WERI-Rb-1 (cell line): ENCODE measurements around the gene MDM4.

Experiments used
- DNase-seq: peaks from one replicate; pipeline ENCODE4 v3.0.0-alpha.2; 2020
- H3K27ac ChIP-seq: fragments of 250-450 bp; sonication (Bioruptor Pico); 2 replicates; pipeline ENCODE4 v1.5.1; 2020; ENCODE audit warnings: mild to moderate bottlenecking, moderate library complexity
- H3K27me3 ChIP-seq: fragments of 250-450 bp; sonication (Bioruptor Pico); 2 replicates; pipeline ENCODE4 v1.5.1; 2021; ENCODE audit warnings: mild to moderate bottlenecking, low read depth, moderate library complexity; ENCODE audit not compliant: insufficient read depth, severe bottlenecking
- H3K36me3 ChIP-seq: fragments of 250-450 bp; sonication (Bioruptor Pico); 2 replicates; pipeline ENCODE4 v1.5.1; 2020; ENCODE audit warnings: mild to moderate bottlenecking, moderate library complexity
- H3K4me3 ChIP-seq: 2 replicates; pipeline ENCODE4 v1.5.1; 2011; ENCODE audit warnings: low read depth, mild to moderate bottlenecking, control low read depth, low read length
- H3K9me3 ChIP-seq: fragments of 250-450 bp; sonication (Bioruptor Pico); 2 replicates; pipeline ENCODE4 v1.5.1; 2021; ENCODE audit warnings: mild to moderate bottlenecking, moderate library complexity; ENCODE audit not compliant: severe bottlenecking
- CTCF ChIP-seq: IDR thresholded peaks from 2 replicates; pipeline ENCODE4 v1.5.1; 2011; ENCODE audit warnings: low read depth, mild to moderate bottlenecking, control low read depth, inconsistent platforms, low read length

MDM4 gene

GRCh38 chr1:204494281-204495077, 21.7 kb upstream of the MDM4 start, which contains the start of gene PIK3C2B:
TSS of gene PIK3C2B (minus strand) at chr1:204494805. CDS start at chr1:204469802, 25,003 bp downstream.
- H3K27me3 ChIP-seq: peaks cover 74% of the 10 kb centered on the region
- H3K4me3 ChIP-seq: peak within 1 kb of the TSS; percentile 73
- no peaks in the 10 kb centered on the region for H3K36me3 ChIP-seq
- peak; percentile 97 for DNase-seq
- TF ChIP-seq CTCF: peak; percentile 95
- no peaks in the 10 kb centered on the region for H3K9me3 ChIP-seq
- peak within 1 kb of the TSS; percentile 18 for H3K27ac ChIP-seq

GRCh38 chr1:204495078-204495753, 21.0 kb upstream of the MDM4 start:
- H3K27me3 ChIP-seq: peaks cover 74% of the 10 kb centered on the region
- H3K36me3 ChIP-seq: no peaks in the 10 kb centered on the region
- TF ChIP-seq CTCF: no peak
- no peak overlapping the region for H3K27ac ChIP-seq
- H3K4me3 ChIP-seq: peak overlapping the region; percentile 73
- no peak for DNase-seq
- peaks cover 3% of the 10 kb centered on the region for H3K9me3 ChIP-seq

DNA sequence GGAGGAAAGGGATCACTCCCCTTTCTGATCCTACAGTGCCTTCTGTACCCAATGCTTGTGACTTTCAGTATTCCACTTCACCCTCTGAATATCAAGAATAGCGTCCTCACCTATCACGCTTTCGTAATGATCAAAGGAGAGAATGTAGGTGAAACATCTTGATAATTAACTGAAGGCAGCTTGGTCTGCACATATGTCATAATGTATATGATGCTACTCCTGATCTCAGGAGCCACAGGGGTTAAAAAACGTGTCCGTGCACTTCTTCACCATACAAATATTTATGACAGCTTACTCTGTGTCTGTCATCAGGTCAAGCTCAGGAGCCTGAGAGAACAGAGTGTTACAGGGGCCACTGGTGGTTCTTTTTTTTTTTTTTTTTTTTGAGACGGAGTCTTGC, 20.4 kb upstream of the MDM4 start:
- H3K27me3 ChIP-seq: peaks cover 74% of the 10 kb centered on the region
- H3K9me3 ChIP-seq: peaks cover 7% of the 10 kb centered on the region
- no peak overlapping the region for H3K4me3 ChIP-seq
- TF ChIP-seq CTCF: no peak
- no peak overlapping the region for H3K27ac ChIP-seq
- no peaks in the 10 kb centered on the region for H3K36me3 ChIP-seq
- no peak for DNase-seq

DNA sequence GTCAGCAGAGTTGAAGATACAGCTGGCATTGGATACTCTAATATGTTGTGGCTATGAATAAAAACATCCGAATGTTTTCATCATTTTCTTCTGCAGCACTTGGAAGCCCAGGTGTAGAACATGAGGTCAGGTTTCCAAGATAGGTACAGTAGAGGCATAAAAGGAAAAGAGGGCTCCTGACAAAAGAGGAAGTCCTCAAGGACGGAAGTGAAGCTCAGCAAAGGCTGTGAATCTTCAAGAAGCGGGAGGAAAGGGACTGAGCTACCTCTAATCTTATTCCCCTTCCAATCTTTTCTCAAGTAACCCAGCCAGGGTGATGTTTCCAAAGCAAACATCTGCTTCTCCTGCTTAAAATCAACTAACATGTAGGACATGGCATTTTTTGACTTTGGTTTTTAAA, 17.2 kb upstream of the MDM4 start:
- no peak overlapping the region for H3K27ac ChIP-seq
- no peak overlapping the region for H3K4me3 ChIP-seq
- H3K27me3 ChIP-seq: peaks cover 49% of the 10 kb centered on the region
- H3K9me3 ChIP-seq: peaks cover 7% of the 10 kb centered on the region
- TF ChIP-seq CTCF: no peak
- DNase-seq: no peak
- no peaks in the 10 kb centered on the region for H3K36me3 ChIP-seq

DNA sequence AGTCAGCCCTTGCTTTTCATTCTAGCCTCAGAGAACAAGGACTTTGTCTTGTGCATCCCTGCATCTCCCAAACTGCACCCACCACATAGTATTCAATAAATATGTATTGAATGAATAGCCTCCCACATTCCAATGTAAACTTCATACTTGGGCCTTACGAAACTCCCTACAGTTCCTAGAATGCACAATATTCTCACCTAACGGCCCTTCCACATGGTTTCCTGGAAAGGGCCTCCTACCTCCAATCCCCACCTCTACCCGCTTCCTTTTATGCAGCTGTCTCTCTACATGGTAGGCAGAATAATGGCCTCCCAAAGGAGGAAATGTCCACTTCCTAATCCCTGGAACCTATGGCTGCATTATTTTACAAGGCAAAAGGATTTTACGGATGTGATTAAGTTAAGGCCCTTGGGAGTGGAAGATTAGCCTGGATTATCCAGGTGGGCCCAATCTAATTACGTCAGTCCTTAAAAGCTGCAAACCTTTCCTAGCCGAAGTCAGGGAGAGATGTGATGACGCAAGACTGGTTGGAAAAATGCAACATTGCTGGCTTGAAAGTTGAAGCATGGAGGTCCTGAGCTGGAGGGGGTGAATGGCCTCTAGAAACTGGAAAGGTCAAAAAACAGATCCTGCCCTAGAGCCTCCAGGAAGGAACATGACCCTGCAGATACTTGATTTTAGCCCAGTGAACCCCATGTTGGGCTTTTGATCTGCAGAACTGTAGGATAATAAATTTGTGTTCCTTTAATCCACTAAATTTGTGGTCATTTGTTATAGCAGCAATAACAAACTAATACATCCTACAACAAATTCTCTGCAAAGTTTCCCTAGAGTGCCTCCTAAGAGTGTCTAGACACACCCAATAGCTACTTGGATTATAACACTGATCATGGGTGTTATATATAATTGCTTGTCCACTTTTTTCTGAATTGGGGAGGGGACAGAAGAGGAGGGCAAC, 16.4 kb upstream of the MDM4 start:
- DNase-seq: peak; percentile 92
- H3K4me3 ChIP-seq: no peak overlapping the region
- H3K9me3 ChIP-seq: peaks cover 7% of the 10 kb centered on the region
- peaks cover 41% of the 10 kb centered on the region for H3K27me3 ChIP-seq
- no peak overlapping the region for H3K27ac ChIP-seq
- H3K36me3 ChIP-seq: no peaks in the 10 kb centered on the region
- TF ChIP-seq CTCF: no peak
